ENCODE data around the gene PHYH. TPM values are rescaled to one million over a fixed set of nuclear protein-coding genes. Genes with fewer than 3 reads are reported as not detected.

The PHYH gene
- total RNA-seq, 3 donors from 2014 or later = 23.7 to 74.7 (median 26.9) TPM

Other genes starting within 250 kb of the PHYH start
- 100 to 1,000 TPM in 1 of 3 donors, 10 to 100 TPM in 2; 43.9 to 119 (median 49.2) TPM for gene OPTN, start 199.9 kb downstream of the PHYH start, total RNA-seq
- 1 to 10 TPM in 2 of 3 donors, under 1 TPM in 1; 0.15 to 2.0 (median 1.8) TPM for gene MCM10, start 138.5 kb downstream of the PHYH start, total RNA-seq
- not detected for gene UCMA, start 65.7 kb downstream of the PHYH start, total RNA-seq
- 10 to 100 TPM; 33.9 to 53.3 (median 43.6) TPM for gene SEPHS1, start 48.2 kb upstream of the PHYH start, total RNA-seq
- 10 to 100 TPM in 2 of 3 donors, 1 to 10 TPM in 1; 9.9 to 19.3 (median 17.7) TPM for gene BEND7, start 228.9 kb upstream of the PHYH start, total RNA-seq

Data from breast epithelium (tissue), 3 donors.